Liver (tissue), 3 donors: ENCODE results near the gene MGAT4C.

Source experiments
- EGR1 ChIP-seq, 2 donors: IDR thresholded peaks; 2 replicates each; pipeline ENCODE4 v1.6.1; 2016 to 2018; ENCODE audit warnings: antibody characterized with exemption in 2 of 2, low read depth in 2 of 2
- FOXA1 ChIP-seq: IDR thresholded peaks from 2 replicates; pipeline ENCODE4 v1.6.1; 2016; ENCODE audit warnings: antibody characterized with exemption
- GABPA ChIP-seq, 2 donors: IDR thresholded peaks in 1 of 2; conservative IDR thresholded peaks in 1 of 2; 2 replicates each; pipeline ENCODE4 v1.6.1; 2016; ENCODE audit warnings: antibody characterized with exemption in 2 of 2, mild to moderate bottlenecking in 1 of 2, moderate library complexity in 1 of 2
- RAD21 ChIP-seq, 2 donors: IDR thresholded peaks; 2 replicates each; pipeline ENCODE4 v1.6.1; 2016; ENCODE audit warnings: antibody characterized with exemption in 2 of 2, mild to moderate bottlenecking in 2 of 2
- SP1 ChIP-seq: IDR thresholded peaks from 2 replicates; pipeline ENCODE4 v1.6.1; 2018; ENCODE audit warnings: antibody characterized with exemption, mild to moderate bottlenecking
- TAF1 ChIP-seq: conservative IDR thresholded peaks from 2 replicates; pipeline ENCODE4 v1.6.1; 2016; ENCODE audit warnings: antibody characterized with exemption, mild to moderate bottlenecking
- TF ChIP-seq, protein P1 (sequence below): fragments of 150-350 bp; IDR thresholded peaks from 2 replicates; pipeline ENCODE4 v1.5.1; 2017; ENCODE audit warnings: improper control_type of control experiment, low read depth, low read length; ENCODE audit not compliant: missing input control
- TF ChIP-seq, protein P2 (sequence below): IDR thresholded peaks from 2 replicates; pipeline ENCODE4 v1.6.1; 2016; ENCODE audit warnings: antibody characterized with exemption
- TF ChIP-seq, protein P3 (sequence below): IDR thresholded peaks from 2 replicates; pipeline ENCODE4 v1.6.1; 2016; ENCODE audit warnings: antibody characterized with exemption
- TF ChIP-seq, protein P4 (sequence below): IDR thresholded peaks from 2 replicates; pipeline ENCODE4 v1.6.1; 2016; ENCODE audit warnings: antibody characterized with exemption
- donor health status: healthy.
- donor health status: healthy.

DNA sequence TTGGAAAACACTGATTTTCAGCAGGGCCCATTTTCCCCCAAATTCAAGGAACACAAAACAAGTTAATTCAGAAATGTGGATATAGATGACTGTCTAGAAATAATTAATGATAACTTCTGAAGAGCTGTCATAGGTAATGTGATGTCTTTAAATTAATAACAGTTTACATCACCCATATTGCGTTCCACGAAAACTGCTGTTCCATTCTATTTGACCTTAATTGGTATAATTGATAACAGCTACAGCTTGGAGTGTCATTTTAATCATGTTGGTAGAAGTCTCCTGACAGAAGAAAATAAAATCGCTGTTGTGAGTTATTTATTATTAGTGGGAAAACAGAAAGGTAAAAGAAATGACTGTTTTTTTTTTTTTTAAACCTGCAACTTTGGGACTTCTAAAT lies 36.3 kb upstream of the MGAT4C start:
- TF ChIP-seq, protein P1, sequence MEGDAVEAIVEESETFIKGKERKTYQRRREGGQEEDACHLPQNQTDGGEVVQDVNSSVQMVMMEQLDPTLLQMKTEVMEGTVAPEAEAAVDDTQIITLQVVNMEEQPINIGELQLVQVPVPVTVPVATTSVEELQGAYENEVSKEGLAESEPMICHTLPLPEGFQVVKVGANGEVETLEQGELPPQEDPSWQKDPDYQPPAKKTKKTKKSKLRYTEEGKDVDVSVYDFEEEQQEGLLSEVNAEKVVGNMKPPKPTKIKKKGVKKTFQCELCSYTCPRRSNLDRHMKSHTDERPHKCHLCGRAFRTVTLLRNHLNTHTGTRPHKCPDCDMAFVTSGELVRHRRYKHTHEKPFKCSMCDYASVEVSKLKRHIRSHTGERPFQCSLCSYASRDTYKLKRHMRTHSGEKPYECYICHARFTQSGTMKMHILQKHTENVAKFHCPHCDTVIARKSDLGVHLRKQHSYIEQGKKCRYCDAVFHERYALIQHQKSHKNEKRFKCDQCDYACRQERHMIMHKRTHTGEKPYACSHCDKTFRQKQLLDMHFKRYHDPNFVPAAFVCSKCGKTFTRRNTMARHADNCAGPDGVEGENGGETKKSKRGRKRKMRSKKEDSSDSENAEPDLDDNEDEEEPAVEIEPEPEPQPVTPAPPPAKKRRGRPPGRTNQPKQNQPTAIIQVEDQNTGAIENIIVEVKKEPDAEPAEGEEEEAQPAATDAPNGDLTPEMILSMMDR, result no peak
- TF ChIP-seq, protein P2, sequence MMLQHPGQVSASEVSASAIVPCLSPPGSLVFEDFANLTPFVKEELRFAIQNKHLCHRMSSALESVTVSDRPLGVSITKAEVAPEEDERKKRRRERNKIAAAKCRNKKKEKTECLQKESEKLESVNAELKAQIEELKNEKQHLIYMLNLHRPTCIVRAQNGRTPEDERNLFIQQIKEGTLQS, result no peak
- TF ChIP-seq, protein P3, sequence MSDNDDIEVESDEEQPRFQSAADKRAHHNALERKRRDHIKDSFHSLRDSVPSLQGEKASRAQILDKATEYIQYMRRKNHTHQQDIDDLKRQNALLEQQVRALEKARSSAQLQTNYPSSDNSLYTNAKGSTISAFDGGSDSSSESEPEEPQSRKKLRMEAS, result no peak
- TF ChIP-seq FOXA1, result no peak
- TF ChIP-seq TAF1, result no peak
- TF ChIP-seq RAD21 (IDR thresholded peaks at IDR 0.05), result no peak
- TF ChIP-seq EGR1 (IDR thresholded peaks at IDR 0.05; ENCODE audit: low read depth in 2 of 2), result no peak
- TF ChIP-seq, protein P4, sequence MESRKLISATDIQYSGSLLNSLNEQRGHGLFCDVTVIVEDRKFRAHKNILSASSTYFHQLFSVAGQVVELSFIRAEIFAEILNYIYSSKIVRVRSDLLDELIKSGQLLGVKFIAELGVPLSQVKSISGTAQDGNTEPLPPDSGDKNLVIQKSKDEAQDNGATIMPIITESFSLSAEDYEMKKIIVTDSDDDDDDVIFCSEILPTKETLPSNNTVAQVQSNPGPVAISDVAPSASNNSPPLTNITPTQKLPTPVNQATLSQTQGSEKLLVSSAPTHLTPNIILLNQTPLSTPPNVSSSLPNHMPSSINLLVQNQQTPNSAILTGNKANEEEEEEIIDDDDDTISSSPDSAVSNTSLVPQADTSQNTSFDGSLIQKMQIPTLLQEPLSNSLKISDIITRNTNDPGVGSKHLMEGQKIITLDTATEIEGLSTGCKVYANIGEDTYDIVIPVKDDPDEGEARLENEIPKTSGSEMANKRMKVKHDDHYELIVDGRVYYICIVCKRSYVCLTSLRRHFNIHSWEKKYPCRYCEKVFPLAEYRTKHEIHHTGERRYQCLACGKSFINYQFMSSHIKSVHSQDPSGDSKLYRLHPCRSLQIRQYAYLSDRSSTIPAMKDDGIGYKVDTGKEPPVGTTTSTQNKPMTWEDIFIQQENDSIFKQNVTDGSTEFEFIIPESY, result no peak
- no peak for TF ChIP-seq GABPA (IDR thresholded peaks at IDR 0.05 in 1 of 2, conservative IDR thresholded peaks at IDR 0.05 in 1 of 2)
- TF ChIP-seq SP1, result no peak
